HEK293 (cell line): Measurements from ENCODE around the gene DPH2.

Source experiments
- CTCF ChIA-PET: fragments of 350-600 bp; formaldehyde crosslinking; extraction: SDS; loops from one replicate; lab custom pipeline; 2021; ENCODE audit warnings: antibody characterized with exemption; lab: Yijun Ruan, JAX
- POLR2A ChIA-PET: fragments of 300-600 bp; formaldehyde crosslinking; extraction: SDS; loops from one replicate; lab custom pipeline; 2020; ENCODE audit warnings: antibody characterized with exemption, inconsistent platforms; lab: Yijun Ruan, JAX
- H3K27ac ChIP-seq: fragments of 200-500 bp; sonication (Bioruptor generic); 2 replicates; pipeline ENCODE4 v1.5.1; 2014; ENCODE audit warnings: low read depth, low read length, control low read depth, inconsistent platforms; ENCODE audit errors: extremely low read depth
- H3K36me3 ChIP-seq, 2 experiments: fragments of 200-500 bp in 1 of 2; sonication (Bioruptor generic) in 1 of 2; 1 replicate in 1 of 2; 2 replicates in 1 of 2; pipeline ENCODE4 v1.5.1; 2014 to 2017; ENCODE audit warnings: inconsistent platforms in 2 of 2, low read length in 2 of 2; ENCODE audit not compliant: control insufficient read depth in 2 of 2, insufficient read depth in 1 of 2
- H3K4me1 ChIP-seq: fragments of 200-500 bp; sonication (Bioruptor generic); 2 replicates; pipeline ENCODE4 v1.5.1; 2014; ENCODE audit warnings: mild to moderate bottlenecking, low read length, inconsistent platforms; ENCODE audit not compliant: control insufficient read depth, insufficient read depth
- H3K4me3 ChIP-seq: 2 replicates; pipeline ENCODE4 v1.5.1; 2011; ENCODE audit warnings: low read depth, mild to moderate bottlenecking, control low read depth, low read length, moderate library complexity
- H3K9me3 ChIP-seq: fragments of 200-500 bp; sonication (Bioruptor generic); 2 replicates; pipeline ENCODE4 v1.5.1; 2014; ENCODE audit warnings: low read depth, low read length, inconsistent platforms; ENCODE audit not compliant: control insufficient read depth, insufficient read depth
- GLI2 ChIP-seq: fragments of 450-650 bp; formaldehyde crosslinking; IDR thresholded peaks from 2 replicates; pipeline ENCODE4; 2017; ENCODE audit warnings: missing biosample characterization, missing genetic modification characterization, low read depth, borderline replicate concordance
- KLF17 ChIP-seq: fragments of 450-650 bp; formaldehyde crosslinking; IDR thresholded peaks from 2 replicates; pipeline ENCODE4 v1.5.1; 2016; ENCODE audit warnings: missing biosample characterization, missing genetic modification characterization
- RBAK ChIP-seq: fragments of 450-650 bp; formaldehyde crosslinking; IDR thresholded peaks from 2 replicates; pipeline ENCODE4 v1.5.1; 2016; ENCODE audit warnings: missing biosample characterization, missing genetic modification characterization
- SCRT1 ChIP-seq: fragments of 450-650 bp; formaldehyde crosslinking; IDR thresholded peaks from 2 replicates; pipeline ENCODE4 v1.5.1; 2016; ENCODE audit warnings: missing biosample characterization, missing genetic modification characterization, borderline replicate concordance
- ZBTB44 ChIP-seq: fragments of 450-650 bp; IDR thresholded peaks from 2 replicates; pipeline ENCODE4 v1.5.1; 2018; ENCODE audit warnings: missing biosample characterization, mild to moderate bottlenecking, missing genetic modification characterization
- ZFP3 ChIP-seq: fragments of 450-650 bp; formaldehyde crosslinking; IDR thresholded peaks from 2 replicates; pipeline ENCODE4 v1.5.1; 2016; ENCODE audit warnings: low read depth, missing biosample characterization, missing genetic modification characterization
- ZNF114 ChIP-seq: fragments of 450-650 bp; formaldehyde crosslinking; IDR thresholded peaks from 2 replicates; pipeline ENCODE4 v1.5.0; 2017; ENCODE audit warnings: missing biosample characterization, missing genetic modification characterization
- ZNF19 ChIP-seq: fragments of 450-650 bp; formaldehyde crosslinking; IDR thresholded peaks from 2 replicates; pipeline ENCODE4; 2016; ENCODE audit warnings: missing biosample characterization, missing genetic modification characterization, low read depth
- ZNF274 ChIP-seq, 2 experiments: fragments of 200-500 bp in 1 of 2; fragments of 450-650 bp in 1 of 2; sonication (Bioruptor generic) in 1 of 2; formaldehyde crosslinking in 1 of 2; IDR thresholded peaks; 2 replicates each; pipeline versions ENCODE4 v1.5.1 to v1.6.1; 2014 to 2016; ENCODE audit warnings: borderline replicate concordance in 1 of 2, inconsistent platforms in 1 of 2, low read length in 1 of 2, missing biosample characterization in 1 of 2, missing genetic modification characterization in 1 of 2
- ZNF433 ChIP-seq: fragments of 450-650 bp; formaldehyde crosslinking; IDR thresholded peaks from 2 replicates; pipeline ENCODE4 v1.5.1; 2016; ENCODE audit warnings: missing biosample characterization, missing genetic modification characterization, low read depth
- ZNF449 ChIP-seq: fragments of 450-650 bp; formaldehyde crosslinking; IDR thresholded peaks from 2 replicates; pipeline ENCODE4 v1.5.1; 2017; ENCODE audit warnings: missing biosample characterization, mild to moderate bottlenecking, missing genetic modification characterization, moderate library complexity
- ZNF48 ChIP-seq: fragments of 450-650 bp; formaldehyde crosslinking; IDR thresholded peaks from 2 replicates; pipeline ENCODE4 v1.5.1; 2016; ENCODE audit warnings: missing biosample characterization, missing genetic modification characterization
- ZNF529 ChIP-seq: fragments of 450-650 bp; formaldehyde crosslinking; IDR thresholded peaks from 2 replicates; pipeline ENCODE4 v1.5.1; 2017; ENCODE audit warnings: missing genetic modification characterization, missing biosample characterization; ENCODE audit not compliant: insufficient replicate concordance
- ZNF626 ChIP-seq: fragments of 450-650 bp; sonication (Bioruptor Pico); formaldehyde crosslinking; IDR thresholded peaks from 2 replicates; pipeline ENCODE4 v1.5.1; 2018; ENCODE audit warnings: missing biosample characterization, missing genetic modification characterization, inconsistent platforms
- ZSCAN23 ChIP-seq: fragments of 450-650 bp; formaldehyde crosslinking; IDR thresholded peaks from 2 replicates; pipeline ENCODE4 v1.5.1; 2016; ENCODE audit warnings: missing biosample characterization, missing genetic modification characterization
- TF ChIP-seq, protein P1 (sequence below): IDR thresholded peaks from 2 replicates; pipeline ENCODE4 v1.6.1; 2011; ENCODE audit warnings: mild to moderate bottlenecking, low read depth, low read length, borderline replicate concordance
- TF ChIP-seq, protein P2 (sequence below): fragments of 450-650 bp; formaldehyde crosslinking; optimal IDR thresholded peaks from 2 replicates; pipeline ENCODE3; 2016; ENCODE audit warnings: missing biosample characterization, mild to moderate bottlenecking, missing genetic modification characterization
- TF ChIP-seq, protein P3 (sequence below): fragments of 450-650 bp; formaldehyde crosslinking; IDR thresholded peaks from 2 replicates; pipeline ENCODE4 v1.5.1; 2016; ENCODE audit warnings: missing biosample characterization, missing genetic modification characterization, low read depth

Gene DPH2

GRCh38 chr1:43970502-43970901 is 692 bp downstream of the DPH2 start (continued):
- TF ChIP-seq ZNF626 (tag by site-specific recombination) (no peak), ZNF19 (no peak)

DNA sequence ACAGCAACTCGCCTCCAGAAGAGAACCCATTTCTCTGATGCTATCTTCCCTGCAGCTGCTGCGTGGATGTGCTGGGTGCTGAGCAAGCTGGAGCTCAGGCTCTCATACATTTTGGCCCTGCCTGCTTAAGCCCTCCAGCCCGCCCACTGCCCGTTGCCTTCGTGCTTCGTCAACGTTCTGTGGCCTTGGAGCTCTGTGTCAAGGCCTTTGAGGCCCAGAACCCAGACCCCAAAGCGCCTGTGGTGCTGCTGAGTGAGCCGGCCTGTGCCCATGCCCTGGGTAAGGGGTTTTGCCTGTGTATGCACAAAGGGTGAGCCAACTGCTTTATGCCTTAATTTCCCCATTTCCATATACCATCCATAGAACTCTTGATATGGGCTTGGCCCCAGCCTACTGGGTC is 1.1 kb downstream of the DPH2 start:
- POLR2A ChIA-PET: interaction anchor here (1.7 kb wide), 1 partner anchor 321 kb away, joined by 5 read pairs; the partner anchor contains the start of gene KDM4A
- no peaks in the 10 kb centered on the region for H3K4me1 ChIP-seq
- no peak for TF ChIP-seq ZNF449
- TF ChIP-seq ZNF626 (tag by site-specific recombination): no peak
- no peak for TF ChIP-seq ZBTB44 (tag by site-specific recombination)
- TF ChIP-seq GLI2 (tag by site-specific recombination): no peak
- no peak for TF ChIP-seq RBAK (tag by site-specific recombination)
- no peak for TF ChIP-seq ZNF274 (IDR thresholded peaks at IDR 0.05; ENCODE audit: low read length)
- no peak for TF ChIP-seq ZNF274 (tag by site-specific recombination; IDR thresholded peaks at IDR 0.05; ENCODE audit: borderline replicate concordance)
- TF ChIP-seq ZFP3 (tag by site-specific recombination): no peak
- TF ChIP-seq, protein P1, sequence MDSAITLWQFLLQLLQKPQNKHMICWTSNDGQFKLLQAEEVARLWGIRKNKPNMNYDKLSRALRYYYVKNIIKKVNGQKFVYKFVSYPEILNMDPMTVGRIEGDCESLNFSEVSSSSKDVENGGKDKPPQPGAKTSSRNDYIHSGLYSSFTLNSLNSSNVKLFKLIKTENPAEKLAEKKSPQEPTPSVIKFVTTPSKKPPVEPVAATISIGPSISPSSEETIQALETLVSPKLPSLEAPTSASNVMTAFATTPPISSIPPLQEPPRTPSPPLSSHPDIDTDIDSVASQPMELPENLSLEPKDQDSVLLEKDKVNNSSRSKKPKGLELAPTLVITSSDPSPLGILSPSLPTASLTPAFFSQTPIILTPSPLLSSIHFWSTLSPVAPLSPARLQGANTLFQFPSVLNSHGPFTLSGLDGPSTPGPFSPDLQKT: no peak
- no peak for TF ChIP-seq ZNF19
- TF ChIP-seq, all 188 proteins: peak for 0
- Histone ChIP-seq H3K27ac (no peak overlapping the region), H3K9me3 (no peaks in the 10 kb centered on the region), H3K36me3 (peaks cover 0 to 52% of the 10 kb centered on the region in 2 experiments; a peak in 1 of 3 replicates), H3K4me3 (no peak overlapping the region)
- CTCF ChIA-PET: interaction anchor here (0.6 to 1.2 kb wide), 4 partner anchors 18 to 700 kb away, joined by 3 to 7 read pairs (median 3); no protein-coding TSS in a partner anchor

GRCh38 chr1:43971336-43971980 is 1.6 kb downstream of the DPH2 start:
- TF ChIP-seq ZNF433 (tag by site-specific recombination) (no peak), ZNF114 (tag by site-specific recombination) (no peak), ZSCAN23 (no peak), ZNF529 (tag by site-specific recombination) (no peak), ZNF48 (no peak), KLF17 (tag by site-specific recombination) (no peak), GLI2 (tag by site-specific recombination) (no peak), SCRT1 (tag by site-specific recombination) (no peak)
- TF ChIP-seq, protein P2, sequence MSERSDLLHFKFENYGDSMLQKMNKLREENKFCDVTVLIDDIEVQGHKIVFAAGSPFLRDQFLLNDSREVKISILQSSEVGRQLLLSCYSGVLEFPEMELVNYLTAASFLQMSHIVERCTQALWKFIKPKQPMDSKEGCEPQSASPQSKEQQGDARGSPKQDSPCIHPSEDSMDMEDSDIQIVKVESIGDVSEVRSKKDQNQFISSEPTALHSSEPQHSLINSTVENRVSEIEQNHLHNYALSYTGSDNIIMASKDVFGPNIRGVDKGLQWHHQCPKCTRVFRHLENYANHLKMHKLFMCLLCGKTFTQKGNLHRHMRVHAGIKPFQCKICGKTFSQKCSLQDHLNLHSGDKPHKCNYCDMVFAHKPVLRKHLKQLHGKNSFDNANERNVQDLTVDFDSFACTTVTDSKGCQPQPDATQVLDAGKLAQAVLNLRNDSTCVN: no peak
- TF ChIP-seq, protein P3, sequence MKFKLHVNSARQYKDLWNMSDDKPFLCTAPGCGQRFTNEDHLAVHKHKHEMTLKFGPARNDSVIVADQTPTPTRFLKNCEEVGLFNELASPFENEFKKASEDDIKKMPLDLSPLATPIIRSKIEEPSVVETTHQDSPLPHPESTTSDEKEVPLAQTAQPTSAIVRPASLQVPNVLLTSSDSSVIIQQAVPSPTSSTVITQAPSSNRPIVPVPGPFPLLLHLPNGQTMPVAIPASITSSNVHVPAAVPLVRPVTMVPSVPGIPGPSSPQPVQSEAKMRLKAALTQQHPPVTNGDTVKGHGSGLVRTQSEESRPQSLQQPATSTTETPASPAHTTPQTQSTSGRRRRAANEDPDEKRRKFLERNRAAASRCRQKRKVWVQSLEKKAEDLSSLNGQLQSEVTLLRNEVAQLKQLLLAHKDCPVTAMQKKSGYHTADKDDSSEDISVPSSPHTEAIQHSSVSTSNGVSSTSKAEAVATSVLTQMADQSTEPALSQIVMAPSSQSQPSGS (tag by site-specific recombination): no peak
- TF ChIP-seq, all 188 proteins: peak for 0
- CTCF ChIA-PET: interaction anchor here (0.6 to 1.2 kb wide), 5 partner anchors 36 to 699 kb away, joined by 3 to 7 read pairs (median 3); no protein-coding TSS in a partner anchor
- no peak overlapping the region for H3K27ac ChIP-seq
- peaks cover 0 to 52% of the 10 kb centered on the region in 2 experiments; a peak in 1 of 3 replicates for H3K36me3 ChIP-seq
- H3K9me3 ChIP-seq: no peaks in the 10 kb centered on the region
- no peaks in the 10 kb centered on the region for H3K4me1 ChIP-seq
- no peak overlapping the region for H3K4me3 ChIP-seq
- POLR2A ChIA-PET: interaction anchor here (1.7 kb wide), 1 partner anchor 321 kb away, joined by 5 read pairs; the partner anchor contains the start of gene KDM4A
